GM04503 (cell line): ENCODE results near the gene NDUFC2.
"Not testable (repeated sequence)": the region's sequence is repeated elsewhere in the genome, so short reads cannot be mapped to it uniquely, and the experiment has no call there.

Source experiments
- DNase-seq: peaks from one replicate; pipeline ENCODE4 v3.0.0-alpha.2; 2012; ENCODE audit warnings: low read depth

Gene NDUFC2

GRCh38 chr11:78030429-78031325, 49.0 kb downstream of the NDUFC2 start:
- no peak for DNase-seq

GRCh38 chr11:78028423-78028822, 51.2 kb downstream of the NDUFC2 start:
- DNase-seq, result not testable (repeated sequence)

GRCh38 chr11:78027759-78028158, 51.9 kb downstream of the NDUFC2 start:
- no peak for DNase-seq

DNA sequence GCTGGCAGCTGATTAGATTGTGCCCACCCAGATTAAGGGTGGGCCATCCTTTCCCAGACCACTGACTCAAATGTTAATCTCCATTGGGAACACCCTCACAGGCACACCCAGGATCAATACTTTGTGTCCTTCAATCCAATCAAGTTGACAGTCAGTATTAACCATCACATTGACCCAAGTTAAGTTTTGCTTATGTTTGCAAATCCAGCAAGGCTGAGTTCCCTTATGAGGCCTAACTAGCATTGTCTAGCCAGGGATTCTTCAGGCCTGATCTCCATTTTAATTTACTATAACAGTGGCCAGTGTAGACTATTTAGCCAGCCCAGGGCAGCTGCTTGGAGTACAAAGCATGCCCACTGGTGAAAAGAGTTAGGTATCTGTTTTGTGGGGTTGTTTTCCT, 54.3 kb downstream of the NDUFC2 start:
- no peak for DNase-seq

DNA sequence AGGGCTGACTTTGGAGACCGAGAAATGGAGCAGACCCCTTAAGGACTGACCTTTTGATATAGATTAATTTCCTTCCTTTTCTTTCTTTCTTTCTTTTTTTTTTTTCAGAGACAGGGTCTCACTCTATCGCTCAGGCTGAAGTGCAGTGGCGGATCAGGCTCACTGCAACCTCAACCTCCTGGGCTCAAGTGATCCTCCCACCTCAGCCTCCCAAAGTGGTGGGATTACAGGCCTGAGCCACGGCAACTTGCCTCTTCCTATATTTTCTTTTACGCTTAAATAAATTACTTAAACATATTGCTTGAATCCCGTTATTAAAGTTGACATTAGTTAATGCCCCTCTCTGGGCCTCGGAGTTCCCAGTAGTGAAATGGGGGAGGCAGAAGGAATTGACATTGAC, 56.2 kb downstream of the NDUFC2 start:
- DNase-seq, result no peak

DNA sequence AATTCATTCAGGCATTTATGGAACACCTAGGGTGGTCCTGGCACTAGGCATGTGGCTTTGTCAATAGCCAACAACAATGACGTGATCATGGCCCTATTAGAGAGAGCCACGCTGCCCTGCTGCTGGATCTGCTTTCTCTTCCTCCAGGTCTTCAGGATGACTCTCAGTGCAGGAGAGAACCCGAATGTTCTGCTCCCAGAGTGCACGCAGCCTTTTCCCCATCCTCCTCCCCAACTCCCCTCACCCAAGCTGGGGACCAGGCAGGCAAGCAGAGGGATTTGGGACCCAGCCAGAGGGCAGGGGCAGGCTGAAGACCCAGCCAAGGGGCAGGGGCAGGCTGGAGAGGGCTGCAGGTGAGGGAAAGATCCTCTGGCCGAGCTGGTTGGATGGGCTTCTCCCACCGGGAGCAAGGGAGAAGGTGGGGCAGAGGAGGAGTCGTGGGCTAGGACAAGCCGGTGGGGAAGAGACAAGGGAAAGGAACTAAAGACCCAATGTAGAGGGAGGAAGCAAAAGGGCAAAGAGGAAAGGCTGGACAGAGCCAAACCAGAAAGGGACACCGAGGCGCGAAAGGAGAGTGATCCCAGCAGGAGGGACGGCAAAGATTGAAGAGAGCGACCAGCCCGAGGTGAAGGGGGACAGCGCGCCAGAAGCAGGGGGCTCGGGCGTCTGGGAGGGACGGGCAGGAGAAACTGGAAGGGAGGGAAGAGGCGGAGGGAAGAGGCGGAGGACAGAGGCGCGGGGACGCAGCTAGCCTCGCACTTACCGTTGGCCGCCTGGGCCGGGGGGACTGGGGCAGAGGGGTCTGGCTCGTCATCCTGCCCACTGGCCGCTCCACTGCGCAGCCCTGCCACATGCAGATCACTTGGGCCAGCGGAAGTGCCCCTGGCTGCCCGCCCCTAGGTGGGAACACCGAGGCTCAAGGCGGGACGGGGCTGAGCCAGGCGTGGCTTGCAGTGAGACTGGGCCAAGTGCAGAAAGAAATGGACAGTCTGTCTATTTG, 57.0 kb downstream of the NDUFC2 start, which contains the start of gene KCTD14:
KCTD14 (minus strand) TSS at position 880 of the 1,000 bp plus-strand sequence; CDS start at position 853, 27 bp downstream.
- DNase-seq, result no peak

DNA sequence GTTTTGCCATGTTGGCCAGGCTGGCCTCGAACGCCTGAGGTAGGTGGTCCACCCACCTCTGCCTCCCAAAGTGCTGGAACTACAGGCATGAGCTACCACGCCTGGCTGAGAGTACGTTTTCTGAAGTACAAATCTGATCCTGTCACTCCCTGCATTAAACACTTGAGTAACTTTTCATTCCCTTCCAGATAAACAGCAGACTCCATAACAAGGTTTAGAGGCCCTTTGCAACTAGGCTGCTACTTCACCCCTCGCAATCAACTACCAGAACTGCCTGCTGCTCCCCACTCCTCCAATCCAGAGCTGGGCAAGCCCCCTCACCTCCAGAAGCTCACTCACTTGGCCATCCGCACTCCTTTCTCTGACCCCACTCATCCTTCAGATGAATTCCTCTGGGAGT, 58.1 kb downstream of the NDUFC2 start:
- DNase-seq, result no peak

GRCh38 chr11:78020246-78020645, 59.4 kb downstream of the NDUFC2 start:
- DNase-seq, result no peak

- DNase-seq, result no peak
Measured at GRCh38 chr11:78019808-78020207, 59.9 kb downstream of the NDUFC2 start.
